ENCODE results near the gene KMT5C. TPM values are rescaled to one million over a fixed set of nuclear protein-coding genes. Genes with fewer than 3 reads are reported as not detected.

The KMT5C gene
- total RNA-seq, 1 donor from 2014 or later: 6.8 TPM

DNA sequence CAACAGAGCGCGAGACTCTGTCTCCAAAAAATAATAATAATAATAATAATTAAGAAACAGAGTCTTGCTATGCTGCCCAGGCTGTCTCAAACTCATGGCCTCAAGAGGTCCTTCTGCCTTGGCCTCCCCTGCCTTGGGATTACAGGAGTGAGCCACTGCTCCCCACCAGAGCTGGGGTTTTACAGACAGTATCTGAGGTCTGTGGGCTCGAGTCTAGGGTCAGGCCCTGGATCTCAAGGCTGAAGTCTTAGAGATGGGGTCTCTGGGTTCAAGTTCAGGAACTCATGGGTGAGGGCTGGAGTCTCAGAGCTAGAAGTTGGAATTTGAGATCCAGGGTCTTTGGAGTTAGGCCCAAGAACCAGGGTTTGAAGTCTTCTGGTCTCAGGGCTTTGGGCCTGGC lies 27.1 kb downstream of the KMT5C start:
- DNase-seq (ENCODE audit: low spot score): no peak

DNA sequence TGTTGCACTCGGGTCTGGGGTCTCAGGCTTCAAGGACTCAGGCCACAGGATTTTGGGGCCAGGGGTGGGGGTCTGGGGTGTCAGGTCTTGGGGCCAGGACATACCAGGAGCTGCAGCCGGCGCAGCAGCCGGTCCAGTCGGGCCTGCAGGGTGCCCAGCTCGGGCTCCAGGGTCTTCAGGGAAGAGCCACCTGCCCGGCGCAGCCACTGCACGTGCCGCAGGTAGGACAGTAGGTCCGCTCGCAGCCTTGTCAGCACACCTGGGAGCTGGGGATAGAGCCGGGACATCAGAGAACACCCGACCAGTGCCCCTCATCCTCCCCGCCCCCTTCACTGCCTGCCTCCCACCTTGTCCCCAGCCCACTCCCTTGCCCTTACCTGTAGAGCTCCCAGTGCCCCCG lies 28.4 kb downstream of the KMT5C start:
- DNase-seq (ENCODE audit: low spot score): no peak

DNA sequence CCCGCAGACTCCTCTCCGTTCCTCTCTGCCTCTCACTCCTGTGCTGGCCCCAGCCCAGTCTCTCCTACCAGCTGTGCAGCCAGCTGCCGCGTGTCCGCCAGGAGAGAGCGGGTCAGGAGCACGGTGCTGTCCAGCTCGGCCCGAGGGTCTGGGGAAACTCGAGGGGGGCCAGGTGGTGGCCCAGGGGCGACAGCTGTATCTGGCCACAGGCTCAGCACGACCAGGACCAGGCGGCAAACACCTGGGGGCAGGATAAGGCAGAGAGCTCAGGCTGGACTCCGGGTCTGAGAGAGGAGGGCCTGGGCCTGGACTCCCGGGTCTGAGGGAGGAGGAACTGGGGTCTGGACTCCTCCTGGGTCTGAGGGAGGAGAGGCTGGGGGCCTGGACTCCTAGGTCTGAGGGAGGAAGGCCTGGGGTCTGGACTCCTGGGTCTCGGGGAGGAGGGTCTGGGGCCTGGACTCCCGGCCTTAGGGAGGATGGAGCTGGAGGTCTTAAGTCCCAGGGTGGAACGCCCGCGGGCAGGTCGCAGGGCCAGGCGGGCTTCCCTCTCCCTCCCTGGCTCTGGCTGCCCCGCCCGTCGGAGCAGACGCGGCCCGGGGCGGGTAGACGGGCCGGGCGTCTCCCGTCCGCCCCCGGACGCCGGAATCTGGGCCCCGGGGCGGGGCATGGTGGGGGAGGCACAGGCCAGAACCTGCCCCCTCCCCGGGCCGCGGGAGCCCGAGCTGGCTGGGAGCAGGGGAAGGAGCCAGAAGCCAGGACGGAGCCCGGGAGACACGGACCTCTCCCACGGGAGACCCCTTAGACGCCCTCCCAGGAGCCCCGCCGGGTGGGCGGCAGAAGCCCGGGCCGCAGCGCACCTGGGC lies 29.3 kb downstream of the KMT5C start:
- no peak for DNase-seq (ENCODE audit: low spot score)

DNA sequence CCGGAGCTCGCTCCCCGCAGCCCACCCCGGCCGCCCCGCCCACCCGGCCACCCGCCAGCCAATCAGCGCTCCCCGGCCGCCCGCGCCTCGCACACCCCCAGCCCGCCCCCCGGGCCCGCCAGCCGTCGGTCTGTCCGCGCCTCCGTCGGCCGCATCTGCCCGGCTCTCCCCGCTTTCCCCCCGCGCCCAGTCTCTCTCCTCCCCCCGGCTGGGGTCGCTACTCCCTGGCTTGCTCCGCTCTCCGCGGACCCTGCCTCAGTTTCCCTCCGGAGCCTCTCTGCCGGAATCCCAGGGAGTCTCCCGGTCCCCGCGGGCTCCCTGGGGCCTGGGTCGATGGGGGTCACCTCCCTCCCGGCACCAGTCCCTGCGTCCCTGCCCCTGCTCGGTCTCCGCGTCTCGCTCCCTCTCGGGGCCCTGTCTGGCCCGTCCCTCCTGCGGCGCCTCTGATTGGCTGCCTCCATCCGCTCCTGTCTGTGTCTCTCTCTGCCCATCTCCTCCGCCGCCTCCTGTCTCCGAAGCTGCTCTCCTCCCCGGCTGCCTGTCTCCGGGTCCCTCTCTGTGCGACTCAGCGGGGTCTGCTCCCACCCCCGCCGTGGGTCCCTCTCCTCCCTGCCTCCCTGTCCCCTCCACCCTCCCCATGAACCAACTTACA lies 30.1 kb downstream of the KMT5C start:
- DNase-seq (ENCODE audit: low spot score): no peak

DNA sequence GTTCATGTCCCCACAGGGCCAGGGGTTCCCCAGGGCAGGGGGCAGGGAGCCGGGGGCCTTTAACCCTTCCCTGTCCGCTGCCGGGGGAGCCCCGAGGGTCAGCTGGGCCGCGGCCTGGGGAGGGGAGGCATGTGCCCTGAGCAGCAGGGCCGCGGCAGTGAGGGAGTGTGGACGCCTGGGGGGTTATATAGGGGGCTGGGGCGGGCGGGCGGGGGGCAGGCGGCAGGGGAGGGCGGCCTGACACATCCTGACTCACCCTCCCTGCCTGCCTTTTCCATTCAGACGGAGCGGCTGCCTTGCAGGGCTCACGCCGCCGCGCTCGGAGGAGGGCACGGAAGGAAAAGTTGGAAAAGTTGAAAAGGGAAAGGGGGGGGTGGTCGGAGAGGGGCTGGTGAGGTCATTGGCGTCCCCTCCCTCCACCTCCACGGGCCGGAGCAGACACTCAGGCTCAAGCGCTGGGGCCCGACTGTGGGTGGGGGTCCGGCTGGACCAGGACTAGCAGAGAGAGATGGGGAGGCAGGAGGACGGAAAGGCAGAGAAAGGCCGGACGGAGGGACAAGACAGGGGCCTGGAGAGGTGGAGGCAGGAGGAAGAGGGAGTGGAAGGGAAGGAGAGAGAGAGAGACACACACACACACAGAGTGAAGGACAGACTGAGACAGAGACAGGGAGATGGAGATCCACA lies 30.8 kb downstream of the KMT5C start, which contains the start of gene IL11:
TSS of gene IL11 (minus strand) at position 159 of the 684 bp plus-strand sequence. CDS start at position 6, 153 bp downstream.
- DNase-seq (ENCODE audit: low spot score): no peak

DNA sequence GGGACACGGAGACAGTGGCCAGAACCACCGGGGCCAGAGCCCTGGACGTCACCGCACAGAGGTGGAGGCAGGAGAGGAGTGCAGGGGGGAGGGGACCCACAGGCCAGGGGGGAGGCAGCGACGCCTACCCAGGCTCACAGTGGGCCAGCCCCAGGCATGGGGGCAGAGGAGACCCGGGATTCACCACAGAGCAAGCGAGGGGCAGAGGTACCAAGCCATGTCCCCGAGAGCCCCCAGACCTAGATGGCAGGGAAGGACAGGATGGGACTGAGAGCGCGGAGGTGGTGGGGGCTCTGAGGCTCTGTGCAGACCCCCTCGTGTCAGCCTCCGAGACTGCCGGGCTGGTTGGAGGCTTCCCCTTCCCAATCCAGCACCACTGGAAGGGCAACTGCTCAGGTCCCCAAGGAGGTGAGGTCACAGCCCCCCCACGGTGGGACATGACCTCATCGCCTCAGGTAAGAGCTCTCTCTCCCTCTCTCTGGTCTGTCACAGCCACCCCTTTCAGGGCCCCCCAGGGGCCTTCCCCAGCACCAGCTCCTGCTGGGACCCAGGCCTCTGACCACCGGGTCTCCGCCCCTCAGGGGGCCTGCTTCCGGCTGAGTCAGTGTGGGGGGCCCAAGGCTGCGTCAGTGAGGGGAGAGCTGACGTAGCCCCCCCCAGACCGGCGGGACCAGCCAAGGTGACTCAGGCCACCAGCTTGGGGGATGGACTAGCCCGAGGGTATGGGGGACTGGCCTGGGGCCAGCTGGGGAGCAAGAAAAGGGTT lies 32.8 kb downstream of the KMT5C start:
- DNase-seq (ENCODE audit: low spot score): no peak

DNA sequence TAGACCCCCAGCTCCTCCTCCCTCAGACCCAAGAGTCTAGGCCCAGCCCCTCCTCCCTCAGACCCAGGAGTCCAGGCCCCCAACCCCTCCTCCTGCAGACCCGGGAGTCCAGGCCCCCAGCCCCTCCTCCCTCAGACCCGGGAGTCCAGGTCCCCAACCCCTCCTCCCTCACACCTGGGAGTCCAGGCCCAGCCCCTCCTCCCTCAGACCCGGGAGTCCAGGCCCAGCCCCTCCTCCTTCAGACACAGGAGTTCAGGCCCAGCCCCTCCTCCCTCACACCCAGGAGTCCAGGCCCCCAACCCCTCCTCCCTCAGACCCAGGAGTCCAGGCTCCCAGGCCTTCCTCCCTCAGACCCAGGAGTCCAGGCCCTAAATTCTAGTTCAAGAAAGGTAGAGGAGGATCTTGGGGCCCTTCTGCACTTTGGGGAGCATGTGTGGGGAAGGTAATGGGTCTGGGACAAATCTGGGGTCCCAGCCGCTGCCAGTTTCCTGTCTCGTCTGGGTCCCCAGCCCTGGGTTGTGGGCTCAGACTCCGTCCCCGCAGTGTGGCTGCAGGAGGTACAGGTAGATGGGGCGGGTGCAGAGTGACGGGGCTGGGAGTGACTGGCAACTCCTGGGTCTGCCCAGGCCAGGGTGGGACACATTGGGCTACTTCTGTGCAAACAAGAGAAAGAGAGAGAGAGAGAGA lies 33.8 kb downstream of the KMT5C start:
- DNase-seq (ENCODE audit: low spot score): no peak

DNA sequence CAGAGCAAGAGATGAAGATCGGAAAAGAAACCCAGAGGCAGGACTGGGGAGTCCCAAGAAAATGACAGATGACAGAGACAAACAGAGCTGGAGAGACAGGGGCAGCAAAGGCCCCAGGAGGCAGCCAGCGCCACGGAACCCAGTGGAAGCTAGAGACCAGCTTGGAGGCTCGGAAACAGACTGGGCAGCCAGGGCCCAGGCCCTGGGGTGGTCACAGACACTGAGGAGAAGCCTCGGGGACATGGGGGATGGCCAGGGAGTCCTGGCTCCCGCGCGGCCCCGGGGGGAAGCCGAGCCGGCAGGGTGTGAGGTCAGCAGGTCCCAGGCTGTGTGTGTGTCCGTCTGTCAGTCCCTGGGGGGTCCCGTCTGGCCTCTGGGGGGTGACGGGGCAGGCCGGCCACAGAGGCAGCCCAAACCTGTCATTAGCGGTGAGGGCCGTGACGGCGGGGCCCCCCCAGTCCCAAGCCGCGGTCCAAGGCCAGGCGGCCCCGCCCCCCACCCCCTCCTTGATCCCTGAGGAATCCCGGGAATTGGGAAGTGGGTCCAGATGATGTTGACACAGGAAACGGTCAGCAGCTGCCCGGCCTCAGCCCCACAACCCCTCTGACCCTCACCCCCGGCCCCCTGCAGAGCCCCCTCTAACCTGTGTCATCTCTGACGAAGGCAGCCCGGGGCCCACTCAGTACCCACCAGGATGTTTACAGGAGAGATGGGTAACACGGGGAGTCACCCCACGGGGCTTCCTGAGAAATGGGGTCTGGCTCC lies 34.5 kb downstream of the KMT5C start:
- DNase-seq (ENCODE audit: low spot score): no peak

DNA sequence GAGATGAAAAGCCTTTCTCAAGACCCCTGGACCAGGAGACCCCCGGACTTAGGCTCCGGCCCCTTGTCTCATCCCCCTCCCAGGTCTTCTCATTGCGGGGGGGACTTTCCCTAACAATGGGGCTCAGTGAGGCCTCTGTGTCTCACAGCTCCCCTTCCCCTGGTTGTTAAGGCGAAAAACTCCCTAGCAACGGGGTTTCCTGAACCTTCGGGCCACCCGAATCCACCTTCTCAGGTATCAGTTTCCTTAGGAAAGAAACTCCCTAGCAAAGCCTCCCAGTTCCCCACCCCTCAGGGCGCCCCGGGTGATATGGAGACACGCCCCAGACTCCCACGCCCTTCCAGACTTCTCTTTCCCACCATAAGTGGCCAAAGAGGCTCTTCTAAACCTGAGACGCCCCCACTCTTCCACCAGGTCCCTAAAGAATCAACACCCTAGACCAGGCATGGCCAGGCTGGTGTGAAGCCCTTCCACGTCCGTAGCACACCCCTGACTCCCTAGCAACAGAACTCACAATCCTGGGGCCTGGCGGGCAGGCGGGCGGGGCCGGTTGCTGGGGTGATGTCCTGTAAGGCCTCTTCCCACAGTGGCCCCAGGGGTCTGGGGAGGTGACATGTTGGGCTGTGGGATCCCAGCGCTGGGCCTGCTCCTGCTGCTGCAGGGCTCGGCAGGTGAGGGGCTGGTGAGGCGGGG lies 36.7 kb downstream of the KMT5C start, which contains the start of gene TMEM190:
TSS of gene TMEM190 (plus strand) at position 586 of the 693 bp plus-strand sequence. CDS start at position 614, 28 bp downstream.
- no peak for DNase-seq (ENCODE audit: low spot score)

DNA sequence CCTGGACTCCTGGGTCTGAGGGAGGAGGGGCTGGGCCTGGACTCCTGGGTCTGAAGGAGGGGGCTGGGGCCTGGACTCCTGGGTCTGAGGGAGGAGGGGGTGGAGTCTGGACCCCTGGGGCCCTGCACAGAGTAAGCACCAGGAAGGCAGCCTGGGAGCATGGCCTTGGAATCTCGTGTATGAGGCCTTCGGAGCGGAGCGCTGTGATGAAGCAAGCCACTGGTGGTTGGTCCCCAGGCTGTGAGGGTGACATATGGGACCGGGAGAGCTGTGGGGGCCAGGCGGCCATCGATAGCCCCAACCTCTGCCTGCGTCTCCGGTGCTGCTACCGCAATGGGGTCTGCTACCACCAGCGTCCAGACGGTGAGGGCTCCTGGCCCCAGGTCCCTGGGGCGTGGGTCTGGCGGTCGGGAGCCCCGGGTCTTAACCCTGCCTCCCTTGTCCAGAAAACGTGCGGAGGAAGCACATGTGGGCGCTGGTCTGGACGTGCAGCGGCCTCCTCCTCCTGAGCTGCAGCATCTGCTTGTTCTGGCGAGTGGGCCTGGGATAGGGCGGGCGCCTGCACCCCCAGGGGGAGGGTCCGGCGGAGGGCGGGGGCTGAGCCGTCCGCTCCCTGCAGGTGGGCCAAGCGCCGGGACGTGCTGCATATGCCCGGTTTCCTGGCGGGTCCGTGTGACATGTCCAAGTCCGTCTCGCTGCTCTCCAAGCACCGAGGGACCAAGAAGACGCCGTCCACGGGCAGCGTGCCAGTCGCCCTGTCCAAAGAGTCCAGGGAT lies 37.9 kb downstream of the KMT5C start:
- DNase-seq (ENCODE audit: low spot score): no peak

DNA sequence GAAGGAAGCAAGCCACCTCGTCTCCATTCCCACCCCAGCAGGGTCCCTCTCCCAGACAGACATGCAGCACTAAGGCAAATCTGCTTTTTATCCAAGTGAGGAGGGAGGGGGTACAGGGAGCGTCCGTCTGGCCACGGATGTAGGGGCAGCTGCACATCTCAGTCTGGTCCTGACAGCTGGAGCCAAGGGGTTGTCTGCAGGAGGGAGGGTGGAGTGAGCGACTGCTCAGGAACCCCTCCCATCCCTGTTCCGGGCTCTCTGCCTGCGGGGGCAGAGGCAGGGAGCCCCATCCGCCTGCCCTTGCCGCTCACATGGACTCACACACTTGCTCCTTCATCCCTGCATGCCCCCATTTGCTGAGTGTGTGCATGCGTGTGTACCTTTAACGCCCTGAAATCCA lies 39.5 kb downstream of the KMT5C start:
- DNase-seq (ENCODE audit: low spot score): no peak

DNA sequence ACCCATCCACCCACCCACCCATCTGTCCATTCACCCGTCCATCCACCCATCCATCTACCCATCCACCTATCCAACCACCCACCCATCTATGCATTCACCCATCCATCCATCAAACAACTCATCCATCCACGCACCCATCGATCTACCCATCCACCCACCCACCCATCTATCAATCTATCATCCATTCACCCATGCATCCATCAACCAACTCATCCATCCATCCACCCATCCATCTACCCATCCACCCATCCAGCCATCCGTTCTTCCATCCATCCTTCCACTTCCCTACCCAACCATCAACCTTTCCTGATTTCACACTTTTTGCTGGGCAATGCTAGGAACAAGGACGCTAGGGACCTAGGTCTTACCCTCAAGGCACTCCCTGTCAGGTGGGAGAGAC lies 42.3 kb downstream of the KMT5C start:
- DNase-seq (ENCODE audit: low spot score): no peak

DNA sequence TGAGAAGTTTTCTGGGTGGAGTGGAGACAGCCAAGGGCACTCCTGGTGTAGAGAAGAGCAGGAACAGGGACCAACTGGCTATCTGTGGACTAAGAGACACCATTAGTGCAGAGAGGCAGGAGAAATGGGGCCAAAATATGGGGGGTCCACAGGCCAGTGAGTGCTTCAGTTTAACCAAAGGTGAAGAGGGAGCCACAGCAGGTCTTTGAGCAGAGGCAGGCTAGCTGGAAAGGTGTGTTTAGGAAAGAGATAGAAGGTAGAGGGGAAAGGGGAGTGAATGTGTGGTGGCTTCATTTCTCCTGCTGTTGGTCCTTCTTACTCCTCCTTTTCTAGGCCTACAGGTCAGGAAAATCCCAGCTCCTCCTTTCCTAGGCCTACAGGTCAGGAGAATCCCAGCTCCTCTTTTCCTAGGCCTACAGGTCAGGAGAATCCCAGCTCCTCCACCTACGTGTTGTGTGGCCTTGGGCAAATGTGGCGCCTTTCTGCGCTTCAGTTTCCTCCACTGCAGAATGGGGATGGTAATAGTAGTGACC lies 42.9 kb downstream of the KMT5C start:
- DNase-seq (ENCODE audit: low spot score): no peak

DNA sequence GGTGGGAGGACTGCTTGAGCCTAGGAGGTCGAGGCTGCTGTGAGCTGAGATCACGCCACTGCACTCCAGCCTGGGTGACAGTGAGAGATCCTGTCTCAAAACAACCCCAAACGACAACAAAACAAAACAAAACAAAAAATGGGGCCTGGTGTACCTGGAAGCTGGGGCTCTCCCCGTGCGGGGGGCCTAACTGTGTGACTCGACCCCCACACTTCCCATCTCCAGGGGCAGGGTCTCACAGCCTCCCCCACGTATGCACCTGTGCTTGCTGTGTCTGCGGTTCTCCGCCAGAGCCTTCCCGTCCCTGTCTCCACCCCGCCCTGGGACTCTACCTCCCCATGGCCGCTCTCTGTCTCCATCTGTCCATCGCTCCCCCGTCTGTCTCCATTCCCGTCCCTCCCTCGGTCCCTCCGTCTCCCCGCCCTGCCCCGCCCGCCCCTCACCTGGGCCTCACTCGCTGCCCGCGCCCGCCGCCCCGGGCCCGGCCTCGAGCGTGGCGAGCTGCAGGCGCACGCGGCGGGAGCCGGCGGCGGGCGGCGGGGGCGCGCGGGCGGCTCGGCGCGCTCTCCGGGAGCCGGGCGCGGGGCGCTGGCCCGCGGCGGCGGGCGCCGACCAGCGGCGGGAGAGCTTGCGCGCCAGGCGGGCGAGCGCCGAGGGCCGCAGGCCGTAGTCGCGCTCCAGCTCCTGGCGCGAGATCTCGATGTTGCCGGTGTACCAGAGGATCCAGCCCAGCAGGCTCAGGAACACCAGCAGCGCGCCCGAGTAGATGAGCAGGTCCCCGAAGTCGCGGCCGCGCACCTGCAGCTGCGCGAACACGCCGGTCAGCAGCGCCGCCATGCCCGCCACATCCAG lies 43.8 kb downstream of the KMT5C start:
- DNase-seq (ENCODE audit: low spot score): no peak

DNA sequence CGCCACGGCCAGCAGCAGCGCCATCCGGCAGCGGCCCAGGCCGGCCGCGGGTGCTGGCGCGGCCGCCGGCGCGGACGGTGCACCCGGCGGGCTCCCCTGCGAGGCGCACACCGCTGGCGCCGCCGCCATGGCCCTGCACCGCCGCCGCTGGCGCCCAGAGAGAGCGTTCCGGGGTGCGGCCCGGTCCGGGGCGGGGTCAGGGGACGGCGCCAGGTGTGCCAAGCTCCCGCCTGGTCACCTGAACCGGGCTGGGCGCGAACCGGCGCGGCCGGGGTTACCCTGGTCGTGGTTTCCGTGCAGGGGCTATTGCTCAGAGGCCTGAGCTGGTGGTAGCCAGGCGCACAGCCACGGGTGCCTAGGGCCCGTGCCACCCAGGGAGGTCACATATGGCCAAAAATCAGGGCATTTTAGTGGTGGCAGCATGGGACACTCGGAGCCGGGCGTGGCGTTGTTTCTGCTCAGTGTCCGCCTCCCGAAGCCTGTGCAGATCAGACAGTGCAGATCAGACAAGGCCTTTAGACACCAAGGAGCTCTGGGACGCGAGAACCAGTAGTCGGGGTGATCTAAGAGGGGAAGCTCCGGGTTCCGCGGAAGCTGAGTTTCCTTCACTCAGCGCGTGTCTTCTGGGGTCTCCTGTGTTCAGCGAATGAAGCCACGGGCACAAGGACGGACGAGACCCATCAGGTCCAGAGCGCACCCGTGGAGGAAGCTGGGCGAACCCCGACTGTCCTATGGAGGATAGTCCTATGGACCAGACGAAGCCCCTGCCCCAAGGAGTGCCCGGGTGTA lies 44.6 kb downstream of the KMT5C start, which contains the start of gene TMEM238:
TSS of gene TMEM238 (minus strand) at position 162 of the 789 bp plus-strand sequence. CDS start at position 129, 33 bp downstream.
- DNase-seq (ENCODE audit: low spot score): no peak
